ENCODE measurements around the gene TNPO2.

Gene TNPO2

GRCh38 chr19:12652219-12652618, 71.5 kb downstream of the TNPO2 start:
- no peak for DNase-seq

GRCh38 chr19:12649941-12650340, 73.8 kb downstream of the TNPO2 start:
- no peak for DNase-seq

Measured in hypothalamus (tissue), 51 donors.